NCI-H460 (cell line): ENCODE results near the gene LIX1L. TPM values are rescaled to one million over a fixed set of nuclear protein-coding genes. Genes with fewer than 3 reads are reported as not detected.
A peak's percentile ranks its signal among the peaks of the same experiment; 100 is the strongest.

Experiments
- DNase-seq: peaks from one replicate; pipeline ENCODE4 v3.0.0-alpha.2; 2016; ENCODE audit warnings: low read depth; ENCODE audit errors: extremely low read depth
- total RNA-seq: library from RNA; depleted of rRNA; stranded (reverse); fragments of >200 nt; shearing (Covaris generic); gene quantifications from 2 replicates; pipeline ENCODE4 v1.2.3, GENCODE V29; 2014

LIX1L gene
- total RNA-seq, 1 experiment from 2014 or later: 51.0 TPM

GRCh38 chr1:145985502-145986439 is 28.0 kb upstream of the LIX1L start:
- no peak for DNase-seq

DNA sequence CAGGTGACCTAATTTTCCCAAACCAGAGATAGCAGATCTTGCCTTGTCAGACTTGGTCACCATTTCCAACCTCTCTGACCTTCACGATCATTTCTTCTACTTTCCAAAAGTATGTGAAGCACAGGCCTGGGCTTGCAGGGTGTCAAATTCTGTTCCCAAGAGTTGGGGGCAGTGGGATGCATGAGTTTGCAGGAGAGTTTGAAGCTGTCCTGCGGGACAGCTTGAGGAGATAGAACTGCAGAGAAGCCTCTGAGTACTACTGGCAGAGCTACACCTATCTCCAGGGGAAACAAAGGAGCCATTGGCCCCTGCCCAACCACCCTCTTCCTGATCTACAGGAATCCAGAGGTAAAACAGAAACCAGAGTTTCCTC is 27.3 kb upstream of the LIX1L start:
- no peak for DNase-seq

- DNase-seq: no peak
These were observed 26.4 kb upstream of the LIX1L start for GRCh38 chr1:145983960-145984830.

GRCh38 chr1:145983206-145983675 is 25.4 kb upstream of the LIX1L start:
- DNase-seq: no peak

- no peak for DNase-seq
These were observed 24.4 kb upstream of the LIX1L start for GRCh38 chr1:145982010-145982723.

GRCh38 chr1:145980457-145980994 is 22.7 kb upstream of the LIX1L start:
- no peak for DNase-seq

GRCh38 chr1:145979746-145980456 is 22.1 kb upstream of the LIX1L start:
- no peak for DNase-seq

DNA sequence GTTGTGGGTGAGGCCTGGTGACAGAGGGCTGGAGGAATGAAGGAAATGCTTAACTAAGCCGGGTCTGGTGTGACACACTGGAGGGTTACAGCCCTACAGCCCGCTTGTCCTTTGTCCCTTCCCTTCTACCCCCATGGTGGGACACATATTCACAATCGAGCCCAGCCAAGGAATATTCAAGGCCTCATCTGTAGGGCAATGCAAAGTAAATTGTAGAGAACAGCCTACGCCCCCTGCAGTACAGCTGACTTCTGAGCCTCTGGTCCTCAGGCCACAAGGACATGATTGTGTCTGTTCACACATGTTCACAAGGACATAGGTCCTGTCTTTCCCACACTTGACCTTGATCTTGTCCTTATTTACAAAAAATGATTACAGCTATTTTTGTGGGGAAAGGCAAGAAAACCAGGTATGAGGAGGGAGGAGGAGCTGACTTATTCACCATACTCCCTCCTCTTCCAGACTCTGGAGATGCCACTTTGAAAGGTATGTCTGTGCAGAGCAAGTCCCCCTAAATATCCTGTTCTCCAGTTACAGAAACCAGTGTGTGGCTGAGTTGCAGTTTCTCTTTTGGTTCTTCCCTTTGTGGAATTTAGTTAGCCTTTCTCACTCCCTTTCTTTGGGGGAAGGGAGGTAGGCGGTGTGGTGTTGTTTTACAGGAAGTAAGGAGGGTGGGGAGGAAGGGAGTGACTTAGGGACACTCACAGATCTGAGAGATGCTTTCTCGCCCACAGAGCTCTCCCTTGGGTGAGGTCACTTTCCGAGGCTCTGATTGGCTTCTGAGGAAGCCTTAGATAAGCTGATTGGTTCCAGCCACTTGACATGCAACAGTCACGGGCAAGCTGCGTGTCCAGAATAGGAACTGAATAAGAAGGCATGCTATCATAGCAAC is 21.3 kb upstream of the LIX1L start:
- peak; percentile 100 for DNase-seq

- no peak for DNase-seq
These were observed 20.6 kb upstream of the LIX1L start for GRCh38 chr1:145978471-145978853.

GRCh38 chr1:145977486-145978470 is 20.0 kb upstream of the LIX1L start:
- peak; percentile 92 for DNase-seq

- DNase-seq: no peak
These were observed 19.2 kb upstream of the LIX1L start for GRCh38 chr1:145977016-145977415.

GRCh38 chr1:145975216-145975615 is 17.4 kb upstream of the LIX1L start:
- DNase-seq: no peak

DNA sequence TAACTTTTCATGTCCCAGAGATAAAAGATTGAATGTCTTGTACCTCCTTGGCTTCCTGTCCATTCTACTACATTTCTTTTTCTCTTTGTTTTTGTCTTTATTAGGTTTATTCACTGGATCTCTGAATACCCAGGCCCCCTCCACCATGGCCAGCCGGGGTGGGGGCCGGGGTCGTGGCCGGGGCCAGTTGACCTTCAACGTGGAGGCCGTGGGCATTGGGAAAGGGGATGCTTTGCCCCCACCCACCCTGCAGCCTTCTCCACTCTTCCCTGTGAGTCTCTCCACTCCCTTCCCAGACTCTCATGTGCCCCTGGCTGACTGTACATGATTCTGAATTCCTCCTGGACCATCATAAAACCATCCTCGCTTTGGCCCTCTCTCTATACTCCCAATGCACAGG is 16.9 kb upstream of the LIX1L start:
- no peak for DNase-seq

GRCh38 chr1:145972580-145972979 is 14.8 kb upstream of the LIX1L start:
- no peak for DNase-seq

DNA sequence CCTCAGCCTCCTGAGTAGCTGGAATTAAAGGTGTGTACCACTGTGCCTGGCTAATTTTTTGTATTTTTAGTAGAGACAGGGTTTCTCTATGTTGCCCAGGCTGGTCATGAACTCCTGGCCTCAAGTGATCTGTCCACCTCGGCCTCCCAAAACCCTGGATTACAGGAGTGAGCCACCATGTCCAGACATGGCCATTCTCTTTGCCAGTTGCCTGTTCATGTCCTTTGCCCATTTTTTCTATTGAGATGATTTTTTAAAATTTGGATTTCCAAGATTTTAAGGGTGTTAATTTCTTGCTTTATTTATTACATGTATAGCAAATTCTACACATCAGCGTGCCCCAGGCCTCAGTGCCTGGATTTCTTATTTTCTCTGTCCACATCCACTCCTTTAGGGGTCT is 9.5 kb upstream of the LIX1L start:
- DNase-seq: no peak

- no peak for DNase-seq
These were observed 7.4 kb upstream of the LIX1L start for GRCh38 chr1:145965119-145965744.
